Stimulated activated memory B cell treated with anti-CD40 and anti-IgM and Interleukin-4, amounts not matched to agents 10 μg/mL and 1 μg/mL and 100 μg/mL, for 72 hours (primary cell): Measurements from ENCODE around the gene SHISA9.

Experiments
- ATAC-seq: fragments of 150-1000 bp; cut with Tn5 transposase; 2 replicates; pipeline ENCODE4 v1.10.0; 2021
- H3K27ac Mint-ChIP-seq: one replicate; pipeline ENCODE4 v1.8.0; 2022; ENCODE audit warnings: mild to moderate bottlenecking, mixed read lengths
- H3K27me3 Mint-ChIP-seq: one replicate; pipeline ENCODE4 v1.8.0; 2022; ENCODE audit warnings: mixed read lengths
- H3K36me3 Mint-ChIP-seq: one replicate; pipeline ENCODE4 v1.8.0; 2022; ENCODE audit warnings: mixed read lengths
- H3K4me1 Mint-ChIP-seq: one replicate; pipeline ENCODE4 v1.8.0; 2022; ENCODE audit warnings: mixed read lengths
- H3K4me3 Mint-ChIP-seq: one replicate; pipeline ENCODE4 v1.8.0; 2022; ENCODE audit warnings: mild to moderate bottlenecking, moderate library complexity, mixed read lengths
- H3K9me3 Mint-ChIP-seq: one replicate; pipeline ENCODE4 v1.8.0; 2022; ENCODE audit warnings: mixed read lengths

Gene SHISA9

GRCh38 chr16:13005721-13006247, 104.4 kb downstream of the SHISA9 start:
- H3K27me3 Mint-ChIP-seq: no peaks in the 10 kb centered on the region
- ATAC-seq: no peak
- no peak overlapping the region for H3K27ac Mint-ChIP-seq
- H3K4me1 Mint-ChIP-seq: no peaks in the 10 kb centered on the region
- peaks cover 13% of the 10 kb centered on the region for H3K9me3 Mint-ChIP-seq
- H3K36me3 Mint-ChIP-seq: no peaks in the 10 kb centered on the region
- H3K4me3 Mint-ChIP-seq: no peak overlapping the region

GRCh38 chr16:13012601-13013000, 111.2 kb downstream of the SHISA9 start:
- Mint-ChIP-seq H3K9me3 (peaks cover 5% of the 10 kb centered on the region), H3K36me3 (no peaks in the 10 kb centered on the region), H3K4me3 (no peak overlapping the region), H3K27ac (no peak overlapping the region), H3K27me3 (no peaks in the 10 kb centered on the region), H3K4me1 (no peaks in the 10 kb centered on the region)
- ATAC-seq: no peak

- Mint-ChIP-seq H3K4me3 (no peak overlapping the region), H3K27me3 (no peaks in the 10 kb centered on the region), H3K27ac (no peak overlapping the region), H3K36me3 (no peaks in the 10 kb centered on the region), H3K4me1 (no peaks in the 10 kb centered on the region), H3K9me3 (peaks cover 4% of the 10 kb centered on the region)
- no peak for ATAC-seq
Measured at GRCh38 chr16:13013043-13013442, 111.6 kb downstream of the SHISA9 start.

DNA sequence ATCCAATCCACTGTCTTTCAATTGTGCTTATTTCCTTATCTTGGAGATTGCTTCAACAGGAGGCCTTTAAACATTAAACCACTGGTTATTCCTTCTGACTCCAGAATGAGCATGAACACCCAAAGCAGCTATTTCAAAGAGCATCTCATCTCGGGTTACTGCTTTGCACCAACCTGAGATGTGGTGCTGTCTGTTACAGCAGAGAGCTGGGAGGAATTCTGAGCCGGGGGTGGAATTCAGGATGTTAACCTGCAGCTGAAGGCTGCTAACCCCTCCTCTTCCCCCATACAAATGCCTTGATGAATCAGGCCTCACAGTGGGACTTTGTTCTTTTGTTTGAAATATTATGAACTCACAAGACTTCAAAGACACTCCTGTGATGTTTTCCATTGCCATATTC, 113.1 kb downstream of the SHISA9 start:
- H3K4me1 Mint-ChIP-seq: no peaks in the 10 kb centered on the region
- no peaks in the 10 kb centered on the region for H3K36me3 Mint-ChIP-seq
- H3K27ac Mint-ChIP-seq: no peak overlapping the region
- peaks cover 4% of the 10 kb centered on the region for H3K9me3 Mint-ChIP-seq
- no peak for ATAC-seq
- H3K27me3 Mint-ChIP-seq: no peaks in the 10 kb centered on the region
- no peak overlapping the region for H3K4me3 Mint-ChIP-seq

DNA sequence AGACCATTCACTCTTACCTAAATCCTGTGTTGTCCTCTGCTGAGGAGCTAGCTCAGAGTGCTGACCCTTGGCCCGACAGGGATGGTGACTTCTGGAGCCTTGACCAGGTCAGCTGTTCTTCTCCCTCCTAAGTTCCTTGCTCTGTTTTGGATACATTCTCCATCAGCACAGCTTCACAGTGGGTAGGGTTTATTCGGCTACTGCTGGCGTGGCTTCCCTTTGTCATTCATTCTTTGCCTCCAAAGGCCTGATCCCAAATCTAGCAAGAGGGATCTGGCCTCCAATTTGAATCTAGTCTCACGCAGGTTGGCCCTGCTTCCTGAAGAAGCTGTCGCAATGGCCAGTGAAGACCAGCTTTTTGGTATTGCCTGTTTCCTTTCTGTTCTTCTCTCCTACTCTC, 116.6 kb downstream of the SHISA9 start:
- Mint-ChIP-seq H3K36me3 (no peaks in the 10 kb centered on the region), H3K4me1 (no peaks in the 10 kb centered on the region)
- ATAC-seq: no peak

GRCh38 chr16:13021996-13022395, 120.6 kb downstream of the SHISA9 start:
- Mint-ChIP-seq H3K27me3 (peaks cover 8% of the 10 kb centered on the region), H3K4me3 (no peak overlapping the region), H3K4me1 (no peaks in the 10 kb centered on the region), H3K36me3 (no peaks in the 10 kb centered on the region), H3K27ac (no peak overlapping the region), H3K9me3 (peaks cover 10% of the 10 kb centered on the region)
- no peak for ATAC-seq

More for the DNA sequence above, 116.6 kb downstream of the SHISA9 start:
- no peak overlapping the region for H3K4me3 Mint-ChIP-seq
- H3K9me3 Mint-ChIP-seq: peaks cover 5% of the 10 kb centered on the region
- no peak overlapping the region for H3K27ac Mint-ChIP-seq
- H3K27me3 Mint-ChIP-seq: peaks cover 8% of the 10 kb centered on the region

DNA sequence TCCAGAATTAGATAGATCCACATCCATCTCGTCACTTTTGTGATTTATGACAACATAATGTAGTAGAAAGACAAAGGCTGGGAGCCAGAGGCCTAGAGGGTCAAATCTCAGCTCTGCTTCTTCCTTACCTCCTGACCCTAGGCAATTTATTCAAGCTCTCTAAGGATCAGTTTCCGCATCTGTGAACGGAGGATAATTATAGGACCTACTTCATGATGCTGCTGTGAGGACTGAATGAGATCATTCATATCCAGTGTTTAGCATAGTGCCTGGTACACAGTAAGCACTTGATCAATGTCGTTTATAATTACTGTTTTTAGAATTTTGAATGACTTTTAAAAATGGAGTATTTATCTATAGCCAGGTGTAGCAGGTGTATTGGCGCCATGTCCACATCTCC, 128.4 kb downstream of the SHISA9 start:
- no peak for ATAC-seq
- Mint-ChIP-seq H3K27ac (no peak overlapping the region), H3K9me3 (peaks cover 8% of the 10 kb centered on the region), H3K36me3 (no peaks in the 10 kb centered on the region), H3K27me3 (no peaks in the 10 kb centered on the region), H3K4me3 (no peak overlapping the region), H3K4me1 (no peaks in the 10 kb centered on the region)

DNA sequence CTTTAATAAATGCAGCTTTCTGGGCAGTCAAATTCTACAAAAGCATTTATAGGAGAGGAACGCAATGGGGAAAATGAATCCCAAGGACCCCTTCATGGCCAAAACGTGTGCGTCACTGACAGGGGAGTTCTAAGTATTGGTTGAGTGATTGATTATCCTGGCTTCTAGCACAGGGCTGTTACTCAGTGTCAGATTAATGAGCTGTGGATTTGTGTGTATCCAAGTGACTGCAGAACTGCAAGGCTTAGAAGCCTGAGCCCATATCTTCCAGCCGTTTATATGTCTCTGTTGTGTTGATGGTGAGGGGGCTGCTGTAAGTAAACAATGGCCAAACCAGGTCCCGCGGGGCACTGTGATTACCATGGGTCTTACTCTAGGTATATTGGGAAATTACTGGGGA, 129.4 kb downstream of the SHISA9 start:
- Mint-ChIP-seq H3K27ac (no peak overlapping the region), H3K4me3 (no peak overlapping the region), H3K9me3 (peaks cover 8% of the 10 kb centered on the region), H3K36me3 (no peaks in the 10 kb centered on the region), H3K27me3 (no peaks in the 10 kb centered on the region), H3K4me1 (no peaks in the 10 kb centered on the region)
- no peak for ATAC-seq

DNA sequence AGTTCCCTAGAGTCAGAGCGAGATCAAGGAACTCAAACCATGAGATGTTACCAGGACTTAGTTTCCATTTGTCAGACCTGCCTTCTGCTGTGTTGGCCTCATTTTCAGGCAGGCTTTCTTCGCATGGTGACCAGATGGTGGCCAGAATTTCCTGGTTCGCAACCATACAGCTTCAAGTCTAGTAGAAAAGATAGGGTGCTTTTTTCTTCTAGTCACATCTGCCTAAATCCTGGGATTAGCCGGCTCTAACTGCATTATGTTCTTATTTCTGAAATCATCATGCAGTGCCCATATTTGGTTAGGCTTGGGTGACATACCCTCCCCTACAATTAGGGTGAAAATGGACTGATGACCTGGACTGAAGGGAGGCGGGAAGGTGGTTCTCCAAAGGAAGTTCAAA, 131.5 kb downstream of the SHISA9 start:
- ATAC-seq: no peak
- Mint-ChIP-seq H3K27ac (no peak overlapping the region), H3K4me3 (no peak overlapping the region), H3K9me3 (peaks cover 7% of the 10 kb centered on the region), H3K4me1 (no peaks in the 10 kb centered on the region), H3K36me3 (no peaks in the 10 kb centered on the region), H3K27me3 (no peaks in the 10 kb centered on the region)

DNA sequence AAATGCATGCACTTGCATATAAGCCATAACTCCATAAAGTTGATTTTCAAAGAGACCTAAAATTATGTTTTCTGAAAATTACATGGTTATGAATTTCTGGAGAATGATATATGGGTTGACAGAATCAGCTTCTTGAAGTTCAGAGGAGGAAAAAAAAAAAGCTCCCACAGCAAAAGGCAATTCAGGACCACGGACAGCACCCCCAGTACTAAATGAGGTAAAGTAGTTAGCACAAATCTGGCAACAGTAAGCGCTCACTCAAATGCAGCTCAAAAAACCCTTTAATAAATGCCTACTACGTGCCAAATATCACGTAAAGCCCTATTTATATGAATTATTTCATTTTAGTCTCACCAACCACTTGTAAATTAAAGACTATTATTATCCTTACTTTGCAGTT, 135.2 kb downstream of the SHISA9 start:
- peaks cover 13% of the 10 kb centered on the region for H3K9me3 Mint-ChIP-seq

GRCh38 chr16:13038591-13038990, 137.2 kb downstream of the SHISA9 start:
- Mint-ChIP-seq H3K4me3 (no peak overlapping the region), H3K9me3 (peaks cover 18% of the 10 kb centered on the region), H3K27ac (no peak overlapping the region), H3K4me1 (no peaks in the 10 kb centered on the region), H3K36me3 (no peaks in the 10 kb centered on the region), H3K27me3 (no peaks in the 10 kb centered on the region)
- no peak for ATAC-seq

More for the DNA sequence above, 135.2 kb downstream of the SHISA9 start:
- no peak overlapping the region for H3K4me3 Mint-ChIP-seq
- no peaks in the 10 kb centered on the region for H3K36me3 Mint-ChIP-seq
- no peak overlapping the region for H3K27ac Mint-ChIP-seq
- ATAC-seq: no peak
- H3K4me1 Mint-ChIP-seq: no peaks in the 10 kb centered on the region
- no peaks in the 10 kb centered on the region for H3K27me3 Mint-ChIP-seq

DNA sequence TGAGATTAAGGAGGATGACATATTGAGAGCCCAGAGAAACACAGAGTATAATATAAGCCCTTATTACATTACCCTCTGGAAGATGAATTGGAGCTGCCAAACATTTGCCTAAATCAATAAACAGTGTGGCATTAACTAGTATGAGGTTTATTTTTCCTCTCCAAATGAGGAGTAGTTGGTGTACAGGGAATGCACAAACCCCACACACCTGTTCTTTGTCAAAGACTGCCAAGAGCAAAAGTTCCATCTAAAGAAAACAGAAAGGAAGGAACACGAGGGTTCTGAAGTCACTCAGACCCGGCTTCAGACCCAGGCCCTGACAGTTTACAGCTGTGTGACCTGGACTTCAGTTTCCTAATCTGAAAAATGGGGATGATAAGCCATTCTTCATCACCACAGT, 138.1 kb downstream of the SHISA9 start:
- no peak overlapping the region for H3K27ac Mint-ChIP-seq
- no peak for ATAC-seq
- no peaks in the 10 kb centered on the region for H3K36me3 Mint-ChIP-seq
- H3K4me1 Mint-ChIP-seq: no peaks in the 10 kb centered on the region
- H3K27me3 Mint-ChIP-seq: no peaks in the 10 kb centered on the region
- peaks cover 19% of the 10 kb centered on the region for H3K9me3 Mint-ChIP-seq
- no peak overlapping the region for H3K4me3 Mint-ChIP-seq

- H3K36me3 Mint-ChIP-seq: no peaks in the 10 kb centered on the region
- H3K27me3 Mint-ChIP-seq: no peaks in the 10 kb centered on the region
- ATAC-seq: no peak
- H3K9me3 Mint-ChIP-seq: peaks cover 19% of the 10 kb centered on the region
- no peak overlapping the region for H3K27ac Mint-ChIP-seq
- no peak overlapping the region for H3K4me3 Mint-ChIP-seq
- H3K4me1 Mint-ChIP-seq: no peaks in the 10 kb centered on the region
Measured at GRCh38 chr16:13041180-13041579, 139.8 kb downstream of the SHISA9 start.

DNA sequence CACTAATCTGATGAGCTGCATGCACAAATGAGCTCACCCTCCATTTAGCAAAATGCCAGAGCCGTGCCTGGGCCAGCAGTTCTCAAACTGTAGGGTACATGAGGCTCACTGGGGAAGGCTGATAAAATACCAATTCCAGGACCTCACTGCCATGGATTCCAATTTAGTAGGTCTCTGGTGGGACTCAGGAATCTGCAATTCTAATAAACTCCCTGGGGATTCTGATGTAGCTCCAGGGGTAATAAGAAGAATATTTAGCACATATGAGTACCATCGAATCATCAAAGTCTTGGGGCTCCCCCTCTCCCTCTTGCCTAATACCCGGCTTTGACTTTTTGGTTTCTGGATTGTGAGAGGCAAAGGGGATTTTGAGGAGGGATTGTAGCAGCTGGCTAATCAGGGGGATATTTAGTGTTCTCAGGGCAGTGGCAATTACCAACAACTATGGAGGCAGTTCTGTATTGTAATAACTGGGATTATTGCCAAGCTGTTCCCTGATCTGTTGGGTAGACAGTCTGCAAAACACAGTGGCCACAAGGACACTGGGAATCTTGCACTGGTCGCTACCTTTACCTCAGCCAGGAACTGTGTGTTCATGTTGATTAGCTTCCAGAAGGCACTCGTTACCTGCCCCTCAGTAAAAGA, 140.4 kb downstream of the SHISA9 start:
- no peaks in the 10 kb centered on the region for H3K36me3 Mint-ChIP-seq
- H3K9me3 Mint-ChIP-seq: peaks cover 16% of the 10 kb centered on the region
- no peak overlapping the region for H3K27ac Mint-ChIP-seq
- H3K4me1 Mint-ChIP-seq: no peaks in the 10 kb centered on the region
- H3K4me3 Mint-ChIP-seq: no peak overlapping the region
- no peaks in the 10 kb centered on the region for H3K27me3 Mint-ChIP-seq
- no peak for ATAC-seq

DNA sequence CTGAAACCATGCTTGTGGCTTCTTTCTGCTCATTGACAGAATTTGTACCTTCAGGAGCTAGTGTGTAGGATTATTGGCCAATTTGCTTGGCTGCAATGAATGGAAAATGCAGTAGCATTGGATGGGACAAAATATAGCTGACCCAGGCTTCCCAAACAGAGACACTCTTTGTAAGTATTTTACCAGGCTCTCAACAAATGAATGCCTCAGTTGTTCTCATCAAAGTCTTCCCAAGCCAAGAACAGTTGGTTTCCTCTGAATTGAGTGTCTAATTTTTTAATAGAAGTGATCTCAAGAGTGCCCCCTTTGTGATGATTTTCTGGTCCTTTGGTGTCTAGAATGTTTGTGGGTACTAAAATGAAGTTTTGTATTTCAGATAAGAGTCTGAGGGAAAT, 140.9 kb downstream of the SHISA9 start:
- Mint-ChIP-seq H3K9me3 (peaks cover 16% of the 10 kb centered on the region), H3K27me3 (no peaks in the 10 kb centered on the region), H3K27ac (no peak overlapping the region), H3K36me3 (no peaks in the 10 kb centered on the region), H3K4me1 (no peaks in the 10 kb centered on the region), H3K4me3 (no peak overlapping the region)
- no peak for ATAC-seq

DNA sequence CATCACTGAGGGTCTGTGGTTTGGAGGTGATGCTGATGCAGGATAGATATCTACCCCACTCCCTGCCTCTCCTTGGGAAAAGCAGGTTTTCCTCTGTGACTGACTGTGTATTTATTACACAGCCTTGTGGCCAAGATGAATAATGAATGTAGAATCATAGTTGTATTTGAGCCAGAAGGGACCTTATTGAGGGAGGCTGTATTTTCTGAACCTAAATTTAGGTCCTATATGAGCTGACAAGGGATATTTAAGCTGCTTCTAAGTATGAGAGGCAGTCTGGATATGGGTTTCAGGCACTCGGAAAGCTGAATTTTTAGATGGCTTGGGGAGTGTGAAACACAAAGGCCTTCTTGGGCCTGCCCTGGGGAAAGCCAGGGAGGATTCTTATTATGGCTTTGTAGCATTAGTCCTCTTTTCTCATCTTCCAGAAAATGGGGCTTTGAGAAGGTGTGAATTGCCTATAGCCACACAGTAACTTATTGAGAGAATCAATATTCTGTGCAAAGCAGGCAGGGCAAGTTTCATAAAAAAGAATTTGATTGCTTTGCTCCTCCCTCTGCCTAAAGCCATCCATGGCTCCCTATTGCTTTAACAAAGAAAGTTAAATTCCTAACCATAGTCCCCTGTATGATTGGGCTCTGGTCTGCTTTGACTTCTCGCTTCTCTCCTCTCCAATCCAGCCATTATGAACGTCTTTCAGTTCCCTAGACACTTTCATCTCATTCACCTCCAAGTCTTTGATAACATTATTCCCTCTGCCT, 144.8 kb downstream of the SHISA9 start:
- Mint-ChIP-seq H3K27ac (no peak overlapping the region), H3K27me3 (no peaks in the 10 kb centered on the region), H3K9me3 (peaks cover 13% of the 10 kb centered on the region), H3K4me1 (no peaks in the 10 kb centered on the region), H3K36me3 (no peaks in the 10 kb centered on the region), H3K4me3 (no peak overlapping the region)
- no peak for ATAC-seq
